HG02885 (cell line): ENCODE measurements around the gene RFPL4A.
"Not testable (repeated sequence)": the region's sequence is repeated elsewhere in the genome, so short reads cannot be mapped to it uniquely, and the experiment has no call there.

ENCODE experiments used
- ATAC-seq: cut with Tn5 transposase; IDR thresholded peaks from one replicate; pipeline ENCODE4 v1.9.1; 2021; ENCODE audit warnings: mild to moderate bottlenecking; ENCODE audit not compliant: unreplicated experiment, poor library complexity

Gene RFPL4A

GRCh38 chr19:55758797-55759196 lies at the start of gene RFPL4A:
TSS of gene RFPL4A (plus strand) at chr19:55759097. CDS start at chr19:55761801, 2,704 bp downstream.
- not testable (repeated sequence) for ATAC-seq

GRCh38 chr19:55711719-55712118 lies 47.2 kb upstream of the RFPL4A start:
- no peak for ATAC-seq

GRCh38 chr19:55712804-55713631 lies 45.9 kb upstream of the RFPL4A start:
- ATAC-seq, result no peak

- no peak for ATAC-seq
Observed at GRCh38 chr19:55716531-55716930, 42.4 kb upstream of the RFPL4A start.

GRCh38 chr19:55717251-55717650 lies 41.6 kb upstream of the RFPL4A start:
- ATAC-seq, result no peak

GRCh38 chr19:55717879-55718711 lies 40.8 kb upstream of the RFPL4A start:
- not testable (repeated sequence) for ATAC-seq

GRCh38 chr19:55720214-55720746 lies 38.6 kb upstream of the RFPL4A start:
- ATAC-seq, result no peak

- ATAC-seq, result no peak
Observed at GRCh38 chr19:55720801-55721200, 38.1 kb upstream of the RFPL4A start.

GRCh38 chr19:55723491-55723890 lies 35.4 kb upstream of the RFPL4A start:
- ATAC-seq, result no peak

- ATAC-seq, result not testable (repeated sequence)
Observed at GRCh38 chr19:55730378-55730777, 28.5 kb upstream of the RFPL4A start.

- ATAC-seq, result no peak
Observed at GRCh38 chr19:55738302-55738701, 20.6 kb upstream of the RFPL4A start, which contains the start of gene NLRP9. TSS of gene NLRP9 (minus strand) at chr19:55738402. CDS start at chr19:55738374, 28 bp downstream.

- no peak for ATAC-seq
Observed at GRCh38 chr19:55750715-55751114, 8.2 kb upstream of the RFPL4A start.

- ATAC-seq, result no peak
Observed at GRCh38 chr19:55753401-55753800, 5.5 kb upstream of the RFPL4A start.

- ATAC-seq, result not testable (repeated sequence)
Observed at GRCh38 chr19:55756808-55757207, 2.1 kb upstream of the RFPL4A start.

GRCh38 chr19:55766466-55766865 lies 7.6 kb downstream of the RFPL4A start:
- no peak for ATAC-seq

- not testable (repeated sequence) for ATAC-seq
Observed at GRCh38 chr19:55768818-55769217, 9.9 kb downstream of the RFPL4A start, which contains the start of gene RFPL4AL1. TSS of gene RFPL4AL1 (plus strand) at chr19:55769118. CDS start at chr19:55771805, 2,687 bp downstream.

GRCh38 chr19:55769632-55770031 lies 10.7 kb downstream of the RFPL4A start:
- not testable (repeated sequence) for ATAC-seq

GRCh38 chr19:55777528-55777927 lies 18.6 kb downstream of the RFPL4A start:
- ATAC-seq, result no peak

GRCh38 chr19:55778331-55778730 lies 19.4 kb downstream of the RFPL4A start:
- no peak for ATAC-seq

- no peak for ATAC-seq
Observed at GRCh38 chr19:55781112-55781511, 22.2 kb downstream of the RFPL4A start.

- ATAC-seq, result no peak
Observed at GRCh38 chr19:55795021-55795420, 36.1 kb downstream of the RFPL4A start.
